HEK293 (cell line): ENCODE measurements around the gene INSL3.

ENCODE experiments used
- FEZF1 ChIP-seq: fragments of 450-650 bp; formaldehyde crosslinking; IDR thresholded peaks from 2 replicates; pipeline ENCODE4 v1.5.1; 2016; ENCODE audit warnings: missing biosample characterization, missing genetic modification characterization
- REST ChIP-seq: fragments of 450-650 bp; formaldehyde crosslinking; IDR thresholded peaks from 2 replicates; pipeline ENCODE4 v1.5.1; 2016; ENCODE audit warnings: missing biosample characterization, missing genetic modification characterization
- TSHZ1 ChIP-seq: fragments of 450-650 bp; formaldehyde crosslinking; IDR thresholded peaks from 2 replicates; pipeline ENCODE4 v1.5.1; 2016; ENCODE audit warnings: missing biosample characterization, missing genetic modification characterization, borderline replicate concordance
- WT1 ChIP-seq: fragments of 450-650 bp; formaldehyde crosslinking; IDR thresholded peaks from 2 replicates; pipeline ENCODE4 v1.5.1; 2016; ENCODE audit warnings: missing biosample characterization, missing genetic modification characterization
- YY1 ChIP-seq: fragments of 450-650 bp; formaldehyde crosslinking; IDR thresholded peaks from 2 replicates; pipeline ENCODE4 v1.5.1; 2018; ENCODE audit warnings: missing biosample characterization, missing genetic modification characterization
- YY2 ChIP-seq: fragments of 450-650 bp; formaldehyde crosslinking; IDR thresholded peaks from 2 replicates; pipeline ENCODE4 v1.5.1; 2016; ENCODE audit warnings: missing biosample characterization, missing genetic modification characterization
- ZBTB10 ChIP-seq: fragments of 450-650 bp; formaldehyde crosslinking; IDR thresholded peaks from 2 replicates; pipeline ENCODE4 v1.5.1; 2016; ENCODE audit warnings: missing biosample characterization, missing genetic modification characterization
- ZBTB26 ChIP-seq: fragments of 450-650 bp; formaldehyde crosslinking; optimal IDR thresholded peaks from 2 replicates; pipeline ENCODE3; 2016; ENCODE audit warnings: missing biosample characterization, mild to moderate bottlenecking, missing genetic modification characterization
- ZNF148 ChIP-seq: fragments of 450-650 bp; formaldehyde crosslinking; IDR thresholded peaks from 2 replicates; pipeline ENCODE4 v1.5.0; 2017; ENCODE audit warnings: missing biosample characterization, missing genetic modification characterization, borderline replicate concordance
- ZNF157 ChIP-seq: fragments of 450-650 bp; formaldehyde crosslinking; IDR thresholded peaks from 2 replicates; pipeline ENCODE4 v1.5.1; 2016; ENCODE audit warnings: missing biosample characterization, missing genetic modification characterization
- ZNF266 ChIP-seq: fragments of 450-650 bp; formaldehyde crosslinking; IDR thresholded peaks from 2 replicates; pipeline ENCODE4 v1.5.1; 2016; ENCODE audit warnings: missing biosample characterization, missing genetic modification characterization, low read depth
- ZNF302 ChIP-seq: fragments of 450-650 bp; formaldehyde crosslinking; IDR thresholded peaks from 2 replicates; pipeline ENCODE4 v1.5.1; 2016; ENCODE audit warnings: missing biosample characterization, missing genetic modification characterization, low read depth
- ZNF366 ChIP-seq: fragments of 450-650 bp; formaldehyde crosslinking; conservative IDR thresholded peaks from 2 replicates; pipeline ENCODE4 v1.5.1; 2016; ENCODE audit warnings: missing biosample characterization, missing genetic modification characterization
- ZNF423 ChIP-seq: fragments of 450-650 bp; formaldehyde crosslinking; IDR thresholded peaks from 2 replicates; pipeline ENCODE4 v1.5.1; 2016; ENCODE audit warnings: missing biosample characterization, missing genetic modification characterization
- ZNF488 ChIP-seq: fragments of 450-650 bp; formaldehyde crosslinking; IDR thresholded peaks from 2 replicates; pipeline ENCODE4 v1.5.1; 2016; ENCODE audit warnings: missing biosample characterization, missing genetic modification characterization
- ZNF513 ChIP-seq: fragments of 450-650 bp; IDR thresholded peaks from 2 replicates; pipeline ENCODE4 v1.5.1; 2018; ENCODE audit warnings: missing biosample characterization, missing genetic modification characterization
- ZNF558 ChIP-seq: fragments of 450-650 bp; formaldehyde crosslinking; IDR thresholded peaks from 2 replicates; pipeline ENCODE4 v1.5.1; 2016; ENCODE audit warnings: missing biosample characterization, missing genetic modification characterization
- ZNF639 ChIP-seq: fragments of 450-650 bp; formaldehyde crosslinking; IDR thresholded peaks from 2 replicates; pipeline ENCODE4 v1.5.1; 2016; ENCODE audit warnings: missing biosample characterization, missing genetic modification characterization
- ZNF777 ChIP-seq: fragments of 450-650 bp; formaldehyde crosslinking; IDR thresholded peaks from 2 replicates; pipeline ENCODE4 v1.5.1; 2017; ENCODE audit warnings: missing biosample characterization, missing genetic modification characterization, borderline replicate concordance
- ZXDB ChIP-seq: fragments of 450-650 bp; formaldehyde crosslinking; IDR thresholded peaks from 2 replicates; pipeline ENCODE4 v1.5.1; 2016; ENCODE audit warnings: missing biosample characterization, missing genetic modification characterization

Gene INSL3

GRCh38 chr19:17859533-17860330, 38.4 kb upstream of the INSL3 start, which contains the start of gene RPL18A (continued):
- peak; percentile 95 for TF ChIP-seq ZBTB26 (tag by site-specific recombination)
- peak; percentile 52; the same call in 1 of the 2 replicates for TF ChIP-seq ZBTB10 (tag by site-specific recombination)
- no peak for TF ChIP-seq TSHZ1
- TF ChIP-seq ZNF488, result no peak
- no peak for TF ChIP-seq ZNF148 (tag by site-specific recombination)
- no peak for TF ChIP-seq ZNF423 (tag by site-specific recombination)
- no peak for TF ChIP-seq REST (tag by site-specific recombination)
- no peak for TF ChIP-seq ZNF266 (tag by site-specific recombination)
- peak; percentile 57 for TF ChIP-seq ZXDB (tag by site-specific recombination)
- no peak for TF ChIP-seq ZNF513 (tag by site-specific recombination)
- no peak for TF ChIP-seq ZNF302 (tag by site-specific recombination)
- TF ChIP-seq ZNF366 (tag by site-specific recombination), result no peak
- no peak for TF ChIP-seq WT1
- TF ChIP-seq ZNF558 (tag by site-specific recombination), result no peak
- peak; percentile 93 for TF ChIP-seq YY1 (tag by site-specific recombination)
- no peak for TF ChIP-seq ZNF639
- no peak for TF ChIP-seq ZNF157 (tag by site-specific recombination)
- peak; percentile 89 for TF ChIP-seq YY2
- no peak for TF ChIP-seq ZNF777 (tag by site-specific recombination)
- TF ChIP-seq FEZF1 (tag by site-specific recombination), result no peak
